ENCODE results near the gene RGPD4. TPM values are rescaled to one million over a fixed set of nuclear protein-coding genes. Genes with fewer than 3 reads are reported as not detected.

RGPD4 gene
- total and polyA plus RNA-seq, 2 donors (not counting 1 experiment from before 2014, with no cell fraction given) = not detected

DNA sequence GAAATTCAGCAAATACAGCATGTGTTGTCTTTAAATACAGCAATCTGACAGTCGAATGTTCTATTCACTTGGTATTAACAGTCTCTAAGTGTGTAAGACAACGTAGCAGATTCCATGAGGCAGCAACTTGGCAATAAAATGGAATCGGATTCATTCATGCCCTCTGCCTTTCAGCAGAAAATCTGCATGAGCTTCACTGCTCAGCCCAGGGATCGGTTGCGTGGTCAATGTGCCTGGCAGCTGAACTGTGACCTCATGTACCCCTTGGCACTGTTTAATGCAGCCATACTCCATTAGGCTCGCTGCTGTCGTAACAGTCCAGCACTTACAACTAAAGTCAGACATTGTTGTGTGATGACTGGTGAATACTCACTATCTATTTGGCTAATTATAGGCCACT lies 17.7 kb upstream of the RGPD4 start:
- no peaks in the 10 kb centered on the region for H3K36me3 ChIP-seq (replicated peaks in 1 of 2; ENCODE audit: control extremely low read depth in 1 of 2, control insufficient read depth in 1 of 2, extremely low read depth in 1 of 2, insufficient read depth in 2 of 2, low read length in 1 of 2)
- no peaks in the 10 kb centered on the region for H3K27me3 ChIP-seq (replicated peaks in 1 of 4; ENCODE audit: control extremely low read depth in 1 of 4, control insufficient read depth in 3 of 4, insufficient read depth in 4 of 4, low read length in 3 of 4)
- H3K4me3 Mint-ChIP-seq = no peak overlapping the region
- no peaks in the 10 kb centered on the region for H3K4me1 ChIP-seq (ENCODE audit: control insufficient read depth in 2 of 2, insufficient read depth in 2 of 2, low read length in 2 of 2)
- no peak overlapping the region for H3K9ac ChIP-seq (ENCODE audit: low read length)
- DNase-seq (no peak), ATAC-seq (ENCODE audit: low read depth) (no peak)
- no peak overlapping the region for H3K4me2 ChIP-seq (replicated peaks; ENCODE audit: low read depth, low read length, poor library complexity, severe bottlenecking)
- POLR2A ChIA-PET = no interaction called here
- WGBS (ENCODE audit: insufficient coverage) = 90% methylated on average over 5 of the region's 7 CpGs
- H4K20me1 ChIP-seq (ENCODE audit: control insufficient read depth, insufficient read depth, low read length, poor library complexity, severe bottlenecking) = no peaks in the 10 kb centered on the region
- H2AFZ ChIP-seq (ENCODE audit: insufficient read depth, low read depth, low read length, poor library complexity, severe bottlenecking) = no peak overlapping the region
- H3K4me3 ChIP-seq (ENCODE audit: control extremely low read depth in 1 of 5, extremely low read depth in 1 of 5, insufficient read depth in 1 of 5, low read depth in 2 of 5, low read length in 4 of 5) = no peak overlapping the region
- CTCF ChIA-PET = no interaction called here
- H3K27ac Mint-ChIP-seq = no peak overlapping the region
- H3K27me3 Mint-ChIP-seq = no peaks in the 10 kb centered on the region
- no peaks in the 10 kb centered on the region for H3K9me3 Mint-ChIP-seq (ENCODE audit: insufficient read depth)
- intact Hi-C loops (cut with micrococcal nuclease) = no loop called here
- H3K4me1 Mint-ChIP-seq = no peaks in the 10 kb centered on the region
- no peak overlapping the region for H3K27ac ChIP-seq (ENCODE audit: low read length in 2 of 2)
- TF ChIP-seq EZH2 (IDR thresholded peaks at IDR 0.05; ENCODE audit: borderline replicate concordance, insufficient read depth, low read depth, low read length, poor library complexity, severe bottlenecking) = no peak
- TF ChIP-seq, protein P1, sequence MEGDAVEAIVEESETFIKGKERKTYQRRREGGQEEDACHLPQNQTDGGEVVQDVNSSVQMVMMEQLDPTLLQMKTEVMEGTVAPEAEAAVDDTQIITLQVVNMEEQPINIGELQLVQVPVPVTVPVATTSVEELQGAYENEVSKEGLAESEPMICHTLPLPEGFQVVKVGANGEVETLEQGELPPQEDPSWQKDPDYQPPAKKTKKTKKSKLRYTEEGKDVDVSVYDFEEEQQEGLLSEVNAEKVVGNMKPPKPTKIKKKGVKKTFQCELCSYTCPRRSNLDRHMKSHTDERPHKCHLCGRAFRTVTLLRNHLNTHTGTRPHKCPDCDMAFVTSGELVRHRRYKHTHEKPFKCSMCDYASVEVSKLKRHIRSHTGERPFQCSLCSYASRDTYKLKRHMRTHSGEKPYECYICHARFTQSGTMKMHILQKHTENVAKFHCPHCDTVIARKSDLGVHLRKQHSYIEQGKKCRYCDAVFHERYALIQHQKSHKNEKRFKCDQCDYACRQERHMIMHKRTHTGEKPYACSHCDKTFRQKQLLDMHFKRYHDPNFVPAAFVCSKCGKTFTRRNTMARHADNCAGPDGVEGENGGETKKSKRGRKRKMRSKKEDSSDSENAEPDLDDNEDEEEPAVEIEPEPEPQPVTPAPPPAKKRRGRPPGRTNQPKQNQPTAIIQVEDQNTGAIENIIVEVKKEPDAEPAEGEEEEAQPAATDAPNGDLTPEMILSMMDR (IDR thresholded peaks at IDR 0.05) = no peak
- H3K79me2 ChIP-seq (ENCODE audit: control insufficient read depth, insufficient read depth, low read length) = no peaks in the 10 kb centered on the region
- no peaks in the 10 kb centered on the region for H3K9me3 ChIP-seq (ENCODE audit: control extremely low read depth in 1 of 3, control insufficient read depth in 2 of 3, insufficient read depth in 1 of 3, low read length in 2 of 3)

DNA sequence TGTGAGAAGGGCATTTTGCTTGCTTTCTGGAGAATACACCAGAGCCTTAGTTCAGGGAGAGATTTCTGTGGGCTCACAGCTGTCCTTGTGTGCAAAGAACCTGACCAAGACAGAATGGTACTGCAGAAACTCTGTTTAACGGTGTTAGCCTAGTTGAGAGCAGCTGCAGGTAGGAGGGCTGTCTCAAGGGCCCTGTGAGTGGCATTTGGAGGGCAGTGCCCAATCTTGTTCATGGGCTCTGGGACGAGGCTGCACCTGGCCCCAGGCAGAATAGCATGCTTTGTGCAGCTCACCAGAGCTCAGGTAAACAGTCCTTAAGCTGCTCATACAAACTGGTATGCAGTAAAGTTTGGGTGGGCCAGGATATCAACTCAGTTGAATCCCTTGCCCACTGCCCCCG lies 16.9 kb upstream of the RGPD4 start:
- POLR2A ChIA-PET = no interaction called here

More for the DNA sequence above, 16.9 kb upstream of the RGPD4 start:
- 61% methylated on average over 3 of the region's 3 CpGs for WGBS (ENCODE audit: insufficient coverage)
- H3K4me3 Mint-ChIP-seq = no peak overlapping the region
- Histone ChIP-seq H3K4me1 (ENCODE audit: control insufficient read depth in 2 of 2, insufficient read depth in 2 of 2, low read length in 2 of 2) (no peaks in the 10 kb centered on the region), H3K4me3 (ENCODE audit: control extremely low read depth in 1 of 5, extremely low read depth in 1 of 5, insufficient read depth in 1 of 5, low read depth in 2 of 5, low read length in 4 of 5) (no peak overlapping the region), H3K36me3 (replicated peaks in 1 of 2; ENCODE audit: control extremely low read depth in 1 of 2, control insufficient read depth in 1 of 2, extremely low read depth in 1 of 2, insufficient read depth in 2 of 2, low read length in 1 of 2) (no peaks in the 10 kb centered on the region), H3K27ac (ENCODE audit: low read length in 2 of 2) (no peak overlapping the region), H2AFZ (ENCODE audit: insufficient read depth, low read depth, low read length, poor library complexity, severe bottlenecking) (no peak overlapping the region), H3K79me2 (ENCODE audit: control insufficient read depth, insufficient read depth, low read length) (no peaks in the 10 kb centered on the region), H4K20me1 (ENCODE audit: control insufficient read depth, insufficient read depth, low read length, poor library complexity, severe bottlenecking) (no peaks in the 10 kb centered on the region), H3K4me2 (replicated peaks; ENCODE audit: low read depth, low read length, poor library complexity, severe bottlenecking) (no peak overlapping the region), H3K9me3 (ENCODE audit: control extremely low read depth in 1 of 3, control insufficient read depth in 2 of 3, insufficient read depth in 1 of 3, low read length in 2 of 3) (no peaks in the 10 kb centered on the region), H3K27me3 (replicated peaks in 1 of 4; ENCODE audit: control extremely low read depth in 1 of 4, control insufficient read depth in 3 of 4, insufficient read depth in 4 of 4, low read length in 3 of 4) (no peaks in the 10 kb centered on the region), H3K9ac (ENCODE audit: low read length) (no peak overlapping the region)
- no peaks in the 10 kb centered on the region for H3K4me1 Mint-ChIP-seq
- intact Hi-C loops (cut with micrococcal nuclease) = no loop called here
- no peaks in the 10 kb centered on the region for H3K9me3 Mint-ChIP-seq (ENCODE audit: insufficient read depth)
- H3K27me3 Mint-ChIP-seq = no peaks in the 10 kb centered on the region
- DNase-seq (no peak), ATAC-seq (ENCODE audit: low read depth) (no peak)
- no peak overlapping the region for H3K27ac Mint-ChIP-seq
- CTCF ChIA-PET = no interaction called here
- TF ChIP-seq, protein P1 (IDR thresholded peaks at IDR 0.05) = no peak
- no peak for TF ChIP-seq EZH2 (IDR thresholded peaks at IDR 0.05; ENCODE audit: borderline replicate concordance, insufficient read depth, low read depth, low read length, poor library complexity, severe bottlenecking)
